Activated effector memory CD4-positive, alpha-beta T cell treated with anti-CD3 and anti-CD28 coated beads, Interleukin-2, amount 50 U/mL, for 16 hours (primary cell): Measurements from ENCODE around the gene RIPOR3.
"Not testable (repeated sequence)": the region's sequence is repeated elsewhere in the genome, so short reads cannot be mapped to it uniquely, and the experiment has no call there.

ENCODE experiments used
- DNase-seq: peaks from one replicate; pipeline ENCODE4 v3.0.0-alpha.2; 2020

RIPOR3 gene

GRCh38 chr20:50541606-50542041 lies 149.7 kb downstream of the RIPOR3 start:
- DNase-seq = no peak

- no peak for DNase-seq
Observed at GRCh38 chr20:50540620-50541605, 150.4 kb downstream of the RIPOR3 start.

GRCh38 chr20:50539798-50540197 lies 151.5 kb downstream of the RIPOR3 start:
- not testable (repeated sequence) for DNase-seq

- no peak for DNase-seq
Observed at GRCh38 chr20:50538276-50538675, 153.1 kb downstream of the RIPOR3 start.

GRCh38 chr20:50537546-50538201 lies 153.7 kb downstream of the RIPOR3 start:
- no peak for DNase-seq

GRCh38 chr20:50536333-50536732 lies 155.0 kb downstream of the RIPOR3 start:
- no peak for DNase-seq
